GM12874 (cell line): ENCODE measurements around the gene CAPZA1.

Experiments
- CTCF ChIP-seq: IDR thresholded peaks from 2 replicates; pipeline ENCODE4 v1.5.1; 2011; ENCODE audit warnings: low read depth, mild to moderate bottlenecking, control low read depth, low read length, moderate library complexity; ENCODE audit not compliant: insufficient read depth

The CAPZA1 gene

GRCh38 chr1:112699425-112700144 lies 80.0 kb downstream of the CAPZA1 start:
- TF ChIP-seq CTCF = no peak

- TF ChIP-seq CTCF = no peak
These were observed 80.9 kb downstream of the CAPZA1 start for GRCh38 chr1:112700290-112701226.

GRCh38 chr1:112701227-112702066 lies 81.8 kb downstream of the CAPZA1 start:
- TF ChIP-seq CTCF = no peak

- TF ChIP-seq CTCF = no peak
These were observed 82.4 kb downstream of the CAPZA1 start for GRCh38 chr1:112702067-112702395.

GRCh38 chr1:112702420-112703261 lies 83.0 kb downstream of the CAPZA1 start:
- no peak for TF ChIP-seq CTCF

- no peak for TF ChIP-seq CTCF
These were observed 84.1 kb downstream of the CAPZA1 start for GRCh38 chr1:112703706-112704105.
